NCI-H2196 treated with DMSO at 0.1 percent for 48 hours (cell line): ENCODE measurements around the gene FILIP1.

Experiments used
- DNase-seq: peaks from one replicate; lab custom pipeline; 2025; ENCODE audit not compliant: unreplicated experiment; lab: John Stamatoyannopoulos, UW

FILIP1 gene

DNA sequence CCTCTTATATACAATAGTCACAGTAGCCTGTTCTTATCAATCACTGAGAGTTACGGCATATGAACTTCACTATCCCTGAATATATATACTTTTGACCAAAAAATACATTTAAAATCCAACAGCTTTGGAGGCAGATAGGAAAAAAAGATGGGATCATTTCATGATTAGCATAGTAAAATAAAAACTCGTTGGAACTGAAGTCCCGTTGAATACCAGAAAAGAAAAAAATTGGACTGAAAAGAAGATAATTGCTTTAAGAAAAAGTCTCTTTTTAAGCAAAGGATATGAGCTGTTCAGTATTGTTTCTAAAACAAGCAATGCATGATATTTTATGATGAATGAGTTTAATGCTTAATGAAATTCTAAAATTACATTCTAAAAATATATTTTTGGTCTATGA lies 4.4 kb upstream of the FILIP1 start:
- no peak for DNase-seq

- no peak for DNase-seq
These were observed 1.4 kb upstream of the FILIP1 start for GRCh38 chr6:75495011-75495410.

DNA sequence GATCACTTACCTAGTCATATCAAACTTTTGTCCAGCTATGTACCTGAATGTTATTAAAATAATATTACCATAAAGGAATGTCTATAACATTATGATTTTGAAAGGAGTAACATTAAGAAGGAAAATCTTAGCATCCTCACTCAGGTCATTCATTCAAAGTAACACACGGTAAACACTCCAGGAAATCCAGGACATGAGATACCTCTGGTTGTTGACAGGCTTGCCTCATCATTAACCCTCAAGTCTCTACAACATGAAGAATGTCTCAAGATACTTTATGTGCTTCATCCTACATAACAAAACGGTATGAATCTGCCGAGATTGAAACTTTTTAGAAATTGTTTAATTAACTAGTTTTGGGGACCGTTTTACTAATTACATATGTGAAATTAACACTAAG lies 690 bp upstream of the FILIP1 start:
- no peak for DNase-seq

GRCh38 chr6:75492386-75493153 lies 1.0 kb downstream of the FILIP1 start:
- DNase-seq: no peak

- DNase-seq: no peak
These were observed 2.3 kb downstream of the FILIP1 start for GRCh38 chr6:75491291-75491690.

- no peak for DNase-seq
These were observed 2.9 kb downstream of the FILIP1 start for GRCh38 chr6:75490706-75491105.

DNA sequence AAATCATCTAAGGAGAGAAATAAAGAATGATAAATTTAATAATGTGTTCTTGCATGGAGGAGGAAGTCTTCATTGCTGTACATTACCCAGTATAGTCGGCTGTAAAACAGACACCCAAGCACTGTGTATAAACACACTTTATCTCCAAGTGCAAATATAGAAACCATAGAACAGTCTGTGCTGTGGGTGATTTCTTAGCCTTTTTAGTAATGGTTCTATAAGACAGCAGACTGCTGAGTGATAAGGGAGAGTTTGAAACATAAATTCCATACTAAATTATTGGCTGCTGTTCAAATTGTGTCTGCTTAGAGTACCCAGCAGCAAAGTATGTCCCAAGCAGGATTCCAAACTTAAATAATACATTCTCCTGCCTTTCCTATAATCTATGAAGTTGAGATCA lies 4.6 kb downstream of the FILIP1 start:
- DNase-seq: no peak

DNA sequence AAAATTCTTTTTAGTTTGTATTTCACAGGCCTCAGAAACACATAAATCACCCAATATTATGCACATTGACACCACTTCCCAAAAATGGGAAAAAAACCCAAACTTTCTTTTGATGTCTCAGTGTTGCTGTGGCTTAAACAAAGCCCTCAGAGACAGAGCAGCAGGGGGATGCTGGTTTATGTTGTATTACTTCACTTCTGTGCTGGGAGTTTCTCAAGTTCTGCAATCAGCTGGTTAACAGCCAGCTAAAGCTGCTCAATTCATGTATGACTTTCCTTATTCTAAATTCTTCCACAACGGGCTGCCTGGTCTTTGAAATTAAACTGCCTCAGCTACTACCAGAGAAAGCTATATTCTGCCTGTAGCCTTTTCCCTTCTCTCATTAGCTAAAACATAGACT lies 5.6 kb downstream of the FILIP1 start:
- DNase-seq: no peak

- DNase-seq: no peak
These were observed 6.6 kb downstream of the FILIP1 start for GRCh38 chr6:75486850-75487518.

DNA sequence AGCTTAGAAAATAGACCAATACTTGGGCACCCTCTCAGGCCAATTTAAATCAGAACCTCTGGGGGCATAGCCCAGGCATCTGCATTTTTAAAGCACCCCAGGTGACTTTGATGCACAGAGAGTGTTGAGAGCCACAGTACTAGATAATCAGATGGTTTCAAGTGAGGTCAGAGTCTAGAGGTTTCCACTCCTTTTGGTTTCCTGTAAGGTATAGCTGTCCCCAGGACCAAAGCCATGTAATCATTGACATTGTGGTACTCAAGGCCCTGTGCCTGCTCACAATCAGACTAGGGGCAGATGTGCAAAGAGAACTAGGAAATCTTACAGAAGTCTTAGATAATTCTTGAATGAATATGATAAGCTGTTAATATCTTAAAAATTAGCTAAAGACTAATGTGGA lies 9.1 kb downstream of the FILIP1 start:
- DNase-seq: no peak

DNA sequence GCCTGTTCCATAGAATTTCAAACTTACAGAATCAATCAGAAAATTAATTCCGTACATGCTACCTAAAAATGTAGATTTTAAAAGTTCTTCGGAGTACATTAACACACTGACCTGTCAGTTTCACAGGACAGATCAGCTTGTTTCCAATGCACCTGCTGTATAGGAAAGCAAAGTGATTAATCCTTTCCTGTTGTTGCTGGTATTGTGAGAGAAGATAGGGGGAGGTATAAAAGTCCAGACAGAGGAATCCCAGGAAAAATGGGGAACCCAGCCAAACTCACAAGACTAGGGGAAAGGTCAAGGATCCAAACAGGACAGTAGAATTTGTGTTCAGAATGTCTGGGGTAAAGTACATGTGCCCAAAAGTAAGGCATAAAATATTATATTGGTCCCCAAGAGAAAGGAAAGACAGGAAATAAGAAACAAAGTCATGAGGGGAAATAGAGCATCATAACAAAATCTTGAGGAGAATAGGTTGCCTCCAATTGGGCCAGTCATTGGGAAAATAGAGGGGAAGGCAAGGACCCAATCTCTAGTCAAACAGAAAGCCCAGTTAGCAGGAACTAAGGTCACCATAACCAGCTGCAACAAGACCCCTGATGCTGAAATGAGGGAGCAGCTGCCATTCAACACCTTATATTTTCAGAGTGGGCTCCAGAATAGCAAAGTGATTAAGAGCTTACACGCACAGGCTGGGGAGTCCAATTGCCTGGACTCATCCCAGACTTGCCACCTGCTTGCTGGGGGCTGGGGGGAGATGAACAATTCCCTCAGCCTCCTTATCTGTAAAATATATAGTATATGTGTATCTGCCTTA lies 10.3 kb downstream of the FILIP1 start:
- DNase-seq: no peak

DNA sequence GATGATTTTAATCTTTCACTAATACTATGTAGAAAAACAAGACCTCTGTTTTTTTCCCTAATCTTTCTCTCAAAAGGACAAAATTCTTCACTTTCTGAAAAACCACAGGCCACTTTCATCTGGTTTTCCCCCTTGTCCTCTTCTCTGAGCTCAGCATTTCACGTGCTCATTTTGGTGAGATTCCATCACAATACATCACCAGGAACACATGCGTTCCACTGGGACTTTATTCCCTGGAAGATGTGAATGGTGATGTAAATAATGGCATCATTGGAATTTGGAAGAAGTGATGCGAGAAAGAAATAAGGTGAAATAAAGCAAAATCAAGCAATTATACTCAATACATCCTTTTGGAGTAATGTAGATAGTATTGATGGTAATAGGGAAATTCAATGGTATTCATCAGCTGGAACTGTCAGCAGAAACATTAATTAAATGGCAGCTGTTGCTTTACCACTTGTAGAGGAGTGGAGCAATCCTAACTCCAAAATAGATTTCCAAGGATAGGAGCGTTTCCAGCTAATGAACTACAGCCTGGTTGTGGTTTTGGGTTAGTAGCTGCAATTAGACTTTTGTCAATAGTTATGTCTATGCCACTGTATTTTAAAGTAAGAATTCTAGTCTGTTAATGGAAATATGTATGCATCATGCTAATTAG lies 11.5 kb downstream of the FILIP1 start:
- no peak for DNase-seq

DNA sequence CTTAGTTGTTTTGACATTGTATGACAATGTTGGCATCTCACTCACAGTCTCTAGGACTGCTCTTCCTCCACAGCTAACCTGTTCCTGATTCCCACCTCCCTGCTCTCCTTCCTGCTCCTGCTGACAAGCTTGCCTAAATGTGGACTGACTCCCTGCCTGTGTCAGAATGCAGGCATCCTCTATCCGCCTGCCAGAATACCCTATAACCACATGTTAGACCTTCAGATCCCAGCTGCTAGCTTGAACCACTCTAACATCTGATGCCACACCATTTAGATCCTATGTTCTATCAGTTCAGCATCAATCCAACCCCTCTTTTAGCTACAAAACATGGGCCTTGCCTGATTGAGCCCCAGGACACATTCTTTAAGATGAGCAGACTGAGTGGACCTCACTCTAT lies 12.2 kb downstream of the FILIP1 start:
- no peak for DNase-seq

DNA sequence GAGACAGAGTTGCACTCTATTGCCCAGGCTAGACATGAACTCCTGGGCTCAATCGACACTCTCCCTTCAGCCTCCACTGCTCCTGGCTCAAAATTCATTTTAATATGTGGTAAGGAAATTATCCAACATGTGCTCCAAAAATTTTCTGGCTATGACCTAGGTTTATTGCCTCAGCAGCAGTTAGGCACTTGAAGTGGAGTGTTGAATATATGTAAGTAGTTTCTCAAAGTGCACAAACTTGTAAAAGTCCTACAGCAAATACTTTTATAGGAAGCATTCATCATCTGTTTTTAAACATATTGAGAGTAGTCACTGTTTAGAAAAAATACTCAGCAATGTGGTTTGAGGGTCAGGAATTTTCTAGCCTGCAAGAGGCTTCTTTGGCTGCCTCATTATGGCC lies 13.2 kb downstream of the FILIP1 start:
- no peak for DNase-seq

GRCh38 chr6:75479712-75480111 lies 13.9 kb downstream of the FILIP1 start:
- no peak for DNase-seq

- no peak for DNase-seq
These were observed 14.7 kb downstream of the FILIP1 start for GRCh38 chr6:75478929-75479328.

DNA sequence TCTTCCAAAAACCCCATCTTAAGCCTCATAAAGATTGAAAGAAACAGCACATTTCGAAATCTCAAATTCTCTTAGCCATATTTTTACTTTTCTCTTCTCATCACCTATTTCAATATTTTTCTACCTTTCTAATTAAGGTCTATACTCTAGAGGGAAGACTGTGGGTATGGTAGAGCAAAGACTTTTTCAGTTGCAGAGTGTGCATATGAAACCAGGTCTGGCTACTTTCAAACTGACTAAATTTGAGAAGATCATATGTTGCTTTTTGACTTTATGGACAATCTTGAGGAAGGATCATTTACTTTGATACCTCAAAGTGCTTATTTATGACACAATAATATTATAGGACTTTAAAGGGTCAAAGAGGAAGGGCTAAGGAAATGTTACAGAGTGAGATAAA lies 20.7 kb downstream of the FILIP1 start:
- DNase-seq: no peak

- DNase-seq: no peak
These were observed 25.6 kb downstream of the FILIP1 start for GRCh38 chr6:75467966-75468365.

DNA sequence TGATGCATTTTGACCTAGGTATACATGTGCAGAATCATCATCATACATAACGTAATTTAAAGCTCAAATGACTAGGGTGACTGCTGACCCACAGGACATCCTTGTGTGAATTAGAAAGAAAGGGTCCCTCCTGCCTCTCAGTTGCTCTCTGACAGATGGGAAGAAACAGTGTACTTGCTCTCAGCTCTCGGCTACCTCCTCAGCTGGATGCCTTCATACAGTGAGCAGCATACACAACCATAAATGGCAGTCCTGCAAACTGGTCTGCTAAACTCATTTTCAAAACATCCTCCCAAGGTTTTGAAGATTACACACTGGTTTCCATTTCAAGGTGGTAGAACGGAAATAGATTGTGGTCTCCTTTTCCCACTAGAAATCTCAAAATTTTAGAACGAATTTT lies 26.3 kb downstream of the FILIP1 start:
- no peak for DNase-seq

GRCh38 chr6:75466636-75467035 lies 27.0 kb downstream of the FILIP1 start:
- no peak for DNase-seq

- no peak for DNase-seq
These were observed 29.7 kb downstream of the FILIP1 start for GRCh38 chr6:75463908-75464307.
